ENCODE measurements around the gene TMEM178B.
"Not testable (repeated sequence)": the region's sequence is repeated elsewhere in the genome, so short reads cannot be mapped to it uniquely, and the experiment has no call there.

Gene TMEM178B

GRCh38 chr7:141184532-141185190 is 110.8 kb downstream of the TMEM178B start:
- no peak for DNase-seq (ENCODE audit: low read depth)
- no peak overlapping the region for H3K4me3 ChIP-seq (ENCODE audit: low read depth, low read length)
- no peak for TF ChIP-seq CTCF (conservative IDR thresholded peaks at IDR 0.05; ENCODE audit: low read depth, low read length)

- H3K4me3 ChIP-seq (ENCODE audit: low read depth, low read length), result no peak overlapping the region
- no peak for DNase-seq (ENCODE audit: low read depth)
Observed at GRCh38 chr7:141185369-141185967, 111.6 kb downstream of the TMEM178B start.

GRCh38 chr7:141189231-141189630 is 115.4 kb downstream of the TMEM178B start:
- no peak for TF ChIP-seq CTCF (conservative IDR thresholded peaks at IDR 0.05; ENCODE audit: low read depth, low read length)
- H3K4me3 ChIP-seq (ENCODE audit: low read depth, low read length), result no peak overlapping the region
- DNase-seq (ENCODE audit: low read depth), result no peak

More at GRCh38 chr7:141185369-141185967, 111.6 kb downstream of the TMEM178B start:
- TF ChIP-seq CTCF (conservative IDR thresholded peaks at IDR 0.05; ENCODE audit: low read depth, low read length), result no peak

GRCh38 chr7:141190495-141190894 is 116.6 kb downstream of the TMEM178B start:
- no peak for TF ChIP-seq CTCF (conservative IDR thresholded peaks at IDR 0.05; ENCODE audit: low read depth, low read length)
- H3K4me3 ChIP-seq (ENCODE audit: low read depth, low read length), result no peak overlapping the region
- no peak for DNase-seq (ENCODE audit: low read depth)

GRCh38 chr7:141191277-141191676 is 117.4 kb downstream of the TMEM178B start:
- H3K4me3 ChIP-seq (ENCODE audit: low read depth, low read length), result no peak overlapping the region
- DNase-seq (ENCODE audit: low read depth), result no peak
- TF ChIP-seq CTCF (conservative IDR thresholded peaks at IDR 0.05; ENCODE audit: low read depth, low read length), result no peak

- no peak overlapping the region for H3K4me3 ChIP-seq (ENCODE audit: low read depth, low read length)
- no peak for TF ChIP-seq CTCF (conservative IDR thresholded peaks at IDR 0.05; ENCODE audit: low read depth, low read length)
- no peak for DNase-seq (ENCODE audit: low read depth)
Observed at GRCh38 chr7:141193066-141193465, 119.2 kb downstream of the TMEM178B start.

- not testable (repeated sequence) for DNase-seq (ENCODE audit: low read depth); H3K4me3 ChIP-seq (ENCODE audit: low read depth, low read length)
Observed at GRCh38 chr7:141195722-141196121, 121.9 kb downstream of the TMEM178B start.

Measured in choroid plexus epithelial cell (primary cell).